SU-DHL-6 (cell line): Measurements from ENCODE around the gene LPIN3.

Experiments used
- H2AFZ ChIP-seq: fragments of 200-600 bp; sonication (generic); 2 replicates; pipeline ENCODE4 v1.6.1; 2014; ENCODE audit warnings: low read depth, mild to moderate bottlenecking, moderate library complexity, mixed read lengths, antibody characterized with exemption, low read length; ENCODE audit not compliant: severe bottlenecking
- H3F3A ChIP-seq: fragments of 200-600 bp; shearing (Covaris generic); 2 replicates; pipeline ENCODE4 v1.6.0; 2016; ENCODE audit warnings: antibody characterized with exemption, mild to moderate bottlenecking; ENCODE audit not compliant: insufficient read depth
- H3K27ac ChIP-seq: fragments of 200-600 bp; sonication (generic); 2 replicates; pipeline ENCODE4 v1.5.1; 2016; ENCODE audit warnings: low read depth, mild to moderate bottlenecking, low read length, moderate library complexity, mixed read lengths
- H3K27me3 ChIP-seq: fragments of 200-600 bp; sonication (generic), shearing (Covaris generic); 2 replicates; pipeline ENCODE4 v1.6.0; 2014; ENCODE audit warnings: mild to moderate bottlenecking, low read length
- H3K36me3 ChIP-seq: fragments of 200-600 bp; sonication (generic); 2 replicates; pipeline ENCODE4 v1.6.1; 2014; ENCODE audit warnings: mild to moderate bottlenecking, low read length, mixed read lengths
- H3K4me2 ChIP-seq: fragments of 300-600, 200-600 bp; shearing (Covaris generic), sonication (generic); 2 replicates; pipeline ENCODE4 v1.6.0; 2014; ENCODE audit warnings: low read length, low read depth, mild to moderate bottlenecking; ENCODE audit not compliant: poor library complexity, severe bottlenecking
- H3K4me3 ChIP-seq: fragments of 200-600 bp; sonication (generic); 2 replicates; pipeline ENCODE4 v1.5.1; 2014; ENCODE audit warnings: antibody characterized with exemption, low read length, mild to moderate bottlenecking, mixed read lengths; ENCODE audit not compliant: insufficient read depth, poor library complexity, severe bottlenecking
- H3K79me2 ChIP-seq: fragments of 200-600 bp; sonication (generic); 2 replicates; pipeline ENCODE4 v1.6.1; 2014; ENCODE audit warnings: mild to moderate bottlenecking, low read length, moderate library complexity; ENCODE audit not compliant: insufficient read depth
- H3K9ac ChIP-seq: fragments of 200-600 bp; sonication (generic); 2 replicates; pipeline ENCODE4 v1.7.0; 2014; ENCODE audit warnings: mild to moderate bottlenecking, low read length
- H3K9me2 ChIP-seq: fragments of 200-600 bp; sonication (generic); replicated peaks from 2 replicates; pipeline ENCODE4 v1.6.1; 2014; ENCODE audit warnings: low read length; ENCODE audit not compliant: insufficient read depth
- H3K9me3 ChIP-seq: fragments of 200-600 bp; sonication (generic); 2 replicates; pipeline ENCODE4 v1.6.1; 2014; ENCODE audit warnings: low read length, mixed read lengths; ENCODE audit not compliant: insufficient read depth
- H4K20me1 ChIP-seq: fragments of 200-600 bp; sonication (generic); 2 replicates; pipeline ENCODE4 v1.6.1; 2014; ENCODE audit warnings: low read depth, mild to moderate bottlenecking, antibody characterized with exemption, low read length, moderate library complexity, mixed read lengths
- EZH2phosphoT487 ChIP-seq: fragments of 200-600 bp; sonication (generic), shearing (Covaris generic); conservative IDR thresholded peaks from 2 replicates; pipeline ENCODE4 v1.6.1; 2018; ENCODE audit warnings: mild to moderate bottlenecking, antibody characterized with exemption, low read length, moderate library complexity, mixed read lengths
- TF ChIP-seq, protein P1 (sequence below): fragments of 200-600 bp; sonication (generic); IDR thresholded peaks from one replicate; pipeline ENCODE4 v1.5.1; 2017; ENCODE audit warnings: antibody characterized with exemption, mild to moderate bottlenecking, low read length, moderate library complexity; ENCODE audit not compliant: insufficient read depth, poor library complexity, severe bottlenecking

LPIN3 gene

DNA sequence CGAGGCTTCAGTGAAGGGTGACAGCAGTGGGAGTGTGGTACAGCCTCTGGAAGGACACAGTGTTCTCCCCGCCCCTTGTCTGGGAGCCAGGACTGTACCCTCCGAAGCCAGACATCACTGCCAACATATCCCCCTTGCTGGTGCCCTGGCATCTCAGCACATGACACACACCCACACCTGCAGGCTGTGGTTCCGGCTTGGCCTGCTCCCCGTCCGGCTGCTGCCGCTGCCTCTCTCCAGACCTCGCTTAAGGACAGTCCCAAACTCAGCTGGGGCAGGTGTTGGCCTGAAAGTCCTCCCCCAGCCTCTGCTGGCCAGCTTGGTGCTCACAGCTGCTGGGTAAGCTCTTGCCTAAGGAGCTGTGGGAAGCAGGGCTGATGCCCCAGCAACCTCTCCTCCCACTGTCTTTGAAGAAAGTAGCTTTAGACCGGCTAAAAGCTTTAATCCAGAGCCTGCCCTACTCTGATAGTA, 19.0 kb downstream of the LPIN3 start:
- Histone ChIP-seq H3K27ac (no peak overlapping the region), H2AFZ (no peak overlapping the region), H3K36me3 (no peaks in the 10 kb centered on the region), H3F3A (no peaks in the 10 kb centered on the region), H4K20me1 (no peaks in the 10 kb centered on the region), H3K9me2 (no peaks in the 10 kb centered on the region), H3K4me2 (no peak overlapping the region), H3K9me3 (no peaks in the 10 kb centered on the region), H3K79me2 (no peaks in the 10 kb centered on the region), H3K9ac (no peak overlapping the region), H3K4me3 (no peak overlapping the region), H3K27me3 (no peaks in the 10 kb centered on the region)
- TF ChIP-seq EZH2phosphoT487: no peak
- TF ChIP-seq, protein P1, sequence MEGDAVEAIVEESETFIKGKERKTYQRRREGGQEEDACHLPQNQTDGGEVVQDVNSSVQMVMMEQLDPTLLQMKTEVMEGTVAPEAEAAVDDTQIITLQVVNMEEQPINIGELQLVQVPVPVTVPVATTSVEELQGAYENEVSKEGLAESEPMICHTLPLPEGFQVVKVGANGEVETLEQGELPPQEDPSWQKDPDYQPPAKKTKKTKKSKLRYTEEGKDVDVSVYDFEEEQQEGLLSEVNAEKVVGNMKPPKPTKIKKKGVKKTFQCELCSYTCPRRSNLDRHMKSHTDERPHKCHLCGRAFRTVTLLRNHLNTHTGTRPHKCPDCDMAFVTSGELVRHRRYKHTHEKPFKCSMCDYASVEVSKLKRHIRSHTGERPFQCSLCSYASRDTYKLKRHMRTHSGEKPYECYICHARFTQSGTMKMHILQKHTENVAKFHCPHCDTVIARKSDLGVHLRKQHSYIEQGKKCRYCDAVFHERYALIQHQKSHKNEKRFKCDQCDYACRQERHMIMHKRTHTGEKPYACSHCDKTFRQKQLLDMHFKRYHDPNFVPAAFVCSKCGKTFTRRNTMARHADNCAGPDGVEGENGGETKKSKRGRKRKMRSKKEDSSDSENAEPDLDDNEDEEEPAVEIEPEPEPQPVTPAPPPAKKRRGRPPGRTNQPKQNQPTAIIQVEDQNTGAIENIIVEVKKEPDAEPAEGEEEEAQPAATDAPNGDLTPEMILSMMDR: no peak

DNA sequence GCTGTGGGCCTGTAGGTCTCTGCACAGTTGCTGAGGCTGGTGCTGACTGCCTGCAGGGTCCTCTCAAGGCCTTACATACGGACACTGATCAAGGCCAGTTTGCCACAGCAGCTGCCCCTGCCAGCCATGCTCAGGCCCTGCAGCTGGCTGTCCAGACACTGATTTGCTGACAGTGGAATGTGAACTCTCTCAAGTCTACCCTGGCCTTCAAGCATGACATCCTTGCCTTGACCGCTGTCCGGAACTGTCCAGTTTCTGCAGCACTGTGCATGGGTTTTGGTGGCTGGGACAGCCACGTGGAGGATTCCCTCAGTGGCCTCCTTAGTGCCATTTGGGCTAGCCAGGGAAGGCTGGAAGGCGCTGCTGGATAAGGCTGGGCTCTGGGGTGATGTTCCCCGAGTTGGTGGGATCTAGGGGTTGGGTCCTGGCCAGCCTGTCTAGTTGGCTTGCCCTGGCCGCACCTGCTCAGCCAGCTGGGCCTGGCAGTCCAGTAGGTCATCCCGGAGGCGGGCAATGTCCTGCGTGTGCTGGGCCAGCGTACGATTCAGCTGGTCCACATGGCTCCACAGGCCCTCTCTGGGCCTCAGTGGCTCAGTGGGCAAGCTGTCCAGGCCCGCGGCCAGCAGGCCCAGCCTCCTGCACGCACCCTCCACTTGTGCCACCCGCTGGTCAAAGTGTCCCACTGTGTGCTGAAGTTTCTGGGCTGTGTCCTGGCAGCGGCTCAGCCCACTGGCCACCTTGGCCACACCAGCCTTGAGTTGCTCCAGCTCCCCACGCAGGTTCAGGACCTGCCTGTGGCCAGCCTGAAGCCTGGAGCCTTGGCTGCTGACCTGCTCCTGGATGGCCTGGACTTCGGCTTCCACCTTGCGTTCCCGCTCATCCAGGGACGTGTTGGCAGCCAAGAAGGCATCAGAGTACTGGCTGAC, 20.5 kb downstream of the LPIN3 start:
- H2AFZ ChIP-seq: no peak overlapping the region
- H4K20me1 ChIP-seq: no peaks in the 10 kb centered on the region
- H3K79me2 ChIP-seq: no peaks in the 10 kb centered on the region
- H3K9ac ChIP-seq: no peak overlapping the region
- H3K27ac ChIP-seq: no peak overlapping the region
- H3K9me2 ChIP-seq: no peaks in the 10 kb centered on the region
- H3K4me3 ChIP-seq: no peak overlapping the region
- H3K9me3 ChIP-seq: no peaks in the 10 kb centered on the region
- no peaks in the 10 kb centered on the region for H3K27me3 ChIP-seq
- no peaks in the 10 kb centered on the region for H3F3A ChIP-seq
- no peak overlapping the region for H3K4me2 ChIP-seq
- H3K36me3 ChIP-seq: no peaks in the 10 kb centered on the region
- no peak for TF ChIP-seq EZH2phosphoT487
- TF ChIP-seq, protein P1: no peak

DNA sequence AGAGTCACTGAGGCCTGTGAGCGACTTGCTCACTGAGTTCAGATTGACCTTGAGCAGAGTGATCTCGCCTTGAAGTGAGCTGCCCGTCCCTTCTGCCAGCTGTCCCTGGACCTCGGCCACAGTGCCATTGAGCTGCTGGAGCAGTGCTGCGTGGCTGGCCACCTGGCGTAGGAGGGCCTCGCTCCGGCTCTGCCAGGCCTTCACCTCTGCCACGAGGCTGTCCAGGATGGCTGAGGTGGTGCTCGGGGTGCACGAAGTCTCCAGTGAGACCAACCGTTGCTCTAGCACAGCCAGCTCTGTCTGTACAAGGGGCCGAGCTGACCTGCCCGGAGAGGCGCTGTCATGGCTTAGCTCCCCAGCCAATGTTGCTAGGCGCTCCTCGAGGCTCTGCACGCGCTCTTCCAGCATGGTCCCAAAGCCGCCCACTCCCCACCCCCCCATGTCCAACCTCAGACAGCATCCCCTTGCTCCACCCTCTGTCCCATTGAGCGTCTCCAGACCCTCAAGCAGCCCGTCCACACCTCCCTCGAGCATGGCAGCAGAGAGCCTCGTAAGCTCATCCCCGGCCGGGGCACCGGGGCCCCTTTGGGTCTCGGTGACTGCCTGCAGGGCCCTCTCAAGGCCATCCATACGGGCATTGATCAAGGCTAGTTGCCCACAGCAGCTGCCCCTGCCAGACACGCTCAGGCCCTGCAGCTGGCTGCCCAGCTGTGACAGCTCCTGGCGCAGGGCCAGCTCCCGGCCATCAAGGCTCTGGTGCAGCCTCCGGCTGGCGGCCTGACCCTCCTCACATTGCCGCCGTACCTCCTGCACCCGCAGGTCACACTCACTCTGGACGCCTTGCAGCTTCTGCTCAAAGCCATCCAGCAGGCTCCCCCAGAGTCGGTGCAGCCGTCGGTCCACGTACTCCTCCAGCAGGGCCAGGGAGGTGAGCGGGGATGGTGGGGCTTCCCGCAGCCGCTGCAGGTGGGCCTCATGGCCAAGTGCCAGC, 21.4 kb downstream of the LPIN3 start:
- Histone ChIP-seq H2AFZ (no peak overlapping the region), H3K4me3 (no peak overlapping the region), H3K27me3 (no peaks in the 10 kb centered on the region), H4K20me1 (no peaks in the 10 kb centered on the region), H3K36me3 (no peaks in the 10 kb centered on the region), H3K9ac (no peak overlapping the region), H3K9me2 (no peaks in the 10 kb centered on the region), H3K27ac (no peak overlapping the region), H3K4me2 (no peak overlapping the region), H3K9me3 (no peaks in the 10 kb centered on the region), H3F3A (no peaks in the 10 kb centered on the region), H3K79me2 (no peaks in the 10 kb centered on the region)
- TF ChIP-seq, protein P1: no peak
